Effector CD4-positive, alpha-beta T cell (primary cell): Measurements from ENCODE around the gene CAMK2B.

ENCODE experiments used
- DNase-seq: peaks from one replicate; pipeline ENCODE4 v3.0.0-alpha.2; 2020

CAMK2B gene

GRCh38 chr7:44308596-44309270, 16.7 kb downstream of the CAMK2B start:
- DNase-seq: no peak

GRCh38 chr7:44307905-44308595, 17.3 kb downstream of the CAMK2B start:
- no peak for DNase-seq

- no peak for DNase-seq
Measured at GRCh38 chr7:44307301-44307900, 18.0 kb downstream of the CAMK2B start.

- DNase-seq: no peak
Measured at GRCh38 chr7:44306606-44307005, 18.8 kb downstream of the CAMK2B start.

GRCh38 chr7:44305564-44306507, 19.6 kb downstream of the CAMK2B start:
- DNase-seq: no peak

- no peak for DNase-seq
Measured at GRCh38 chr7:44294325-44295069, 30.9 kb downstream of the CAMK2B start.

GRCh38 chr7:44293561-44294324, 31.7 kb downstream of the CAMK2B start:
- no peak for DNase-seq

- no peak for DNase-seq
Measured at GRCh38 chr7:44292876-44293560, 32.4 kb downstream of the CAMK2B start.

- DNase-seq: no peak
Measured at GRCh38 chr7:44292420-44292817, 33.0 kb downstream of the CAMK2B start.

GRCh38 chr7:44291733-44292419, 33.5 kb downstream of the CAMK2B start:
- no peak for DNase-seq

GRCh38 chr7:44291066-44291732, 34.2 kb downstream of the CAMK2B start:
- DNase-seq: no peak

GRCh38 chr7:44290252-44290620, 35.2 kb downstream of the CAMK2B start:
- DNase-seq: no peak

GRCh38 chr7:44289341-44290251, 35.8 kb downstream of the CAMK2B start:
- DNase-seq: no peak

GRCh38 chr7:44288811-44289340, 36.5 kb downstream of the CAMK2B start:
- DNase-seq: no peak

- DNase-seq: no peak
Measured at GRCh38 chr7:44288381-44288685, 37.1 kb downstream of the CAMK2B start.

GRCh38 chr7:44287488-44288380, 37.7 kb downstream of the CAMK2B start:
- no peak for DNase-seq
